Measurements from ENCODE around the gene SH2B3.

The SH2B3 gene

DNA sequence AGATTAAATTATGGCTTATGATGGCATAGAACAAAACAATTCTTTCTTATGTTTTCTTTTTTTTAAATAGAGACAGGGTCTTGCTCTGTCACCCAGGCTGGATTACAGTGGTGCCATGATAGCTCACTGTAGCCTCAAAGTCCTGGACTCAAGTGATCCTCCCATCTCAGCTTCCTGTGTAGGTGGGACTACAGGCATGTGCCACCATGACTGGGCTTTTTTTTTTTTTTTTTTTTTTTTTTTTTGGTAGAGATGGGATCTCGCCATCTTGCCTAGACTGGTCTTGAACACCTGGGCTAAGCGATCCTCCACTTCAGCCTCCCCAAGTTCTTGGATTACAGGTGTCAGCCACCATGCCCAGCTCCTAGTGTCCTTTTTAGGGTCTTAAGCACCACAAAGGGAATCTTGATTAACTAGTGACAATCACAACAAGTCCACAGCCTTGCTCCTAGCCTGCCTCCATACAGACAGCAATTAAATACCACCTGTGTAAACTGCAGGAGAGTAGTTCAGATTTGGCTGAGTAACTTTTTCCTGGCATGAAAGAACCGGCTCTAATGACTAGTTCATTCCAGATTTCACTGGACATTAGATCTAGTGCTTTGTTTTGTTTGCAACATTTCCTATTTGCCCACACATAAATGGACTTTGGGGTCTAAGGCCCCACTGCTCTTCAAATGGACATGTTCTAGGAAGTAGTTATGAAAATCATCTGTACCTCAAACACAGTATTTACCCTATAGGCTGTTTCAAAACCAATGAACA lies 61.6 kb downstream of the SH2B3 start:
- H2AFZ ChIP-seq (ENCODE audit: low read length), result no peak overlapping the region
- H3K36me3 ChIP-seq (replicated peaks; ENCODE audit: insufficient read depth, low read length), result no peaks in the 10 kb centered on the region
- H3K27ac ChIP-seq (ENCODE audit: low read length), result no peak overlapping the region
- H3K4me2 ChIP-seq (ENCODE audit: low read depth, low read length), result no peak overlapping the region
- H3K9ac ChIP-seq (ENCODE audit: low read length), result no peak overlapping the region
- no peaks in the 10 kb centered on the region for H3K27me3 ChIP-seq (replicated peaks; ENCODE audit: insufficient read depth, low read length)
- no peak overlapping the region for H3K4me3 ChIP-seq (ENCODE audit: low read length)
- H4K20me1 ChIP-seq (ENCODE audit: insufficient read depth, low read length), result no peaks in the 10 kb centered on the region
- H3K79me2 ChIP-seq (ENCODE audit: low read length), result no peaks in the 10 kb centered on the region
- no peaks in the 10 kb centered on the region for H3F3A ChIP-seq (ENCODE audit: insufficient read depth, low read length)
- TF ChIP-seq EZH2 (optimal IDR thresholded peaks at IDR 0.05; ENCODE audit: low read depth, low read length) (no peak), EZH2phosphoT487 (IDR thresholded peaks at IDR 0.05; ENCODE audit: low read length) (no peak)
- TF ChIP-seq, protein P1, sequence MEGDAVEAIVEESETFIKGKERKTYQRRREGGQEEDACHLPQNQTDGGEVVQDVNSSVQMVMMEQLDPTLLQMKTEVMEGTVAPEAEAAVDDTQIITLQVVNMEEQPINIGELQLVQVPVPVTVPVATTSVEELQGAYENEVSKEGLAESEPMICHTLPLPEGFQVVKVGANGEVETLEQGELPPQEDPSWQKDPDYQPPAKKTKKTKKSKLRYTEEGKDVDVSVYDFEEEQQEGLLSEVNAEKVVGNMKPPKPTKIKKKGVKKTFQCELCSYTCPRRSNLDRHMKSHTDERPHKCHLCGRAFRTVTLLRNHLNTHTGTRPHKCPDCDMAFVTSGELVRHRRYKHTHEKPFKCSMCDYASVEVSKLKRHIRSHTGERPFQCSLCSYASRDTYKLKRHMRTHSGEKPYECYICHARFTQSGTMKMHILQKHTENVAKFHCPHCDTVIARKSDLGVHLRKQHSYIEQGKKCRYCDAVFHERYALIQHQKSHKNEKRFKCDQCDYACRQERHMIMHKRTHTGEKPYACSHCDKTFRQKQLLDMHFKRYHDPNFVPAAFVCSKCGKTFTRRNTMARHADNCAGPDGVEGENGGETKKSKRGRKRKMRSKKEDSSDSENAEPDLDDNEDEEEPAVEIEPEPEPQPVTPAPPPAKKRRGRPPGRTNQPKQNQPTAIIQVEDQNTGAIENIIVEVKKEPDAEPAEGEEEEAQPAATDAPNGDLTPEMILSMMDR (IDR thresholded peaks at IDR 0.05; ENCODE audit: low read length), result no peak
- no peaks in the 10 kb centered on the region for H3K9me3 ChIP-seq (replicated peaks; ENCODE audit: insufficient read depth, low read length)
- DNase-seq, result no peak
- no peaks in the 10 kb centered on the region for H3K4me1 ChIP-seq (ENCODE audit: low read length)
- H3K9me2 ChIP-seq (replicated peaks; ENCODE audit: insufficient read depth, low read length), result no peaks in the 10 kb centered on the region

DNA sequence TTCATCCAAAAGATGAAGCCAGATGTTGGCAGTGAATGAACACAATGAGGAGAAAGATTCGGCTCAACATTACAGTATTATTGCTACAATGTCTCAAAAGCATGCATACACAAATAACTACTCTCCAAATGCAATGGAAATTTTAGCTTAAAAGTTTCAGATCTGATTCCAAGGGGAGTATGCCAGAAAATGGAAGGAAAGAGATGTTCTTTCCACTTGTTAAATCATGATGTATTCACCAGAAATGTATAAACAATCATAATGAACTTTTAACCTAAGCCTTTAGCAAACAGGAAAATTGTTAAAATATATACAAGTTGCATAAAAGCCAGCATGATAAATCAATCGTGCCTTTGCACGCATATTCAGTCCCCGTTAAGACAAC lies 62.1 kb downstream of the SH2B3 start:
- Histone ChIP-seq H3K9me2 (replicated peaks; ENCODE audit: insufficient read depth, low read length) (no peaks in the 10 kb centered on the region), H3K27me3 (replicated peaks; ENCODE audit: insufficient read depth, low read length) (no peaks in the 10 kb centered on the region), H3K27ac (ENCODE audit: low read length) (no peak overlapping the region), H3K79me2 (ENCODE audit: low read length) (no peaks in the 10 kb centered on the region), H3K4me3 (ENCODE audit: low read length) (no peak overlapping the region), H3K4me2 (ENCODE audit: low read depth, low read length) (no peak overlapping the region), H3F3A (ENCODE audit: insufficient read depth, low read length) (no peaks in the 10 kb centered on the region), H2AFZ (ENCODE audit: low read length) (no peak overlapping the region), H3K9ac (ENCODE audit: low read length) (no peak overlapping the region), H4K20me1 (ENCODE audit: insufficient read depth, low read length) (no peaks in the 10 kb centered on the region), H3K9me3 (replicated peaks; ENCODE audit: insufficient read depth, low read length) (no peaks in the 10 kb centered on the region), H3K36me3 (replicated peaks; ENCODE audit: insufficient read depth, low read length) (no peaks in the 10 kb centered on the region), H3K4me1 (ENCODE audit: low read length) (no peaks in the 10 kb centered on the region)
- no peak for TF ChIP-seq EZH2 (optimal IDR thresholded peaks at IDR 0.05; ENCODE audit: low read depth, low read length)
- TF ChIP-seq, protein P1 (IDR thresholded peaks at IDR 0.05; ENCODE audit: low read length), result no peak
- TF ChIP-seq EZH2phosphoT487 (IDR thresholded peaks at IDR 0.05; ENCODE audit: low read length), result no peak
- DNase-seq, result no peak

DNA sequence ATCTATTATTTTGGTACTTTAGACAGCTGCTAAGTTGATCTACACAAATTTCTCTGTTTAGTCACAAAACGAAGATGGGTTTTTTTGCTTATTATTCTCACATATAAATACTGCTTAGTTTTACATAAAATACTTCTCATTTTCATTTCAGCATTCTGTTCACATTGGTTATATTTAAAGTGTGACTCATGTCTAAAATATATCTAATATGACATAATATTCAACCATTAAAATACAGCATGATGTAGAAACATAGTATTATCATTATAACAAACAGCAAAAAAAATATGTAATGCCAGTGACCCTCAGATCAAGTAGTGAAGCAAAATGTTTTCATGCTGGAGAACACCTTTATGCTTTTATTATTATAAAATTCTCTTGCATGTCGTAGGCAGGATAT lies 63.7 kb downstream of the SH2B3 start:
- Histone ChIP-seq H3K9ac (ENCODE audit: low read length) (no peak overlapping the region), H4K20me1 (ENCODE audit: insufficient read depth, low read length) (no peaks in the 10 kb centered on the region), H3K4me3 (ENCODE audit: low read length) (no peak overlapping the region), H3K4me2 (ENCODE audit: low read depth, low read length) (no peak overlapping the region), H3F3A (ENCODE audit: insufficient read depth, low read length) (no peaks in the 10 kb centered on the region), H3K36me3 (replicated peaks; ENCODE audit: insufficient read depth, low read length) (no peaks in the 10 kb centered on the region), H2AFZ (ENCODE audit: low read length) (no peak overlapping the region), H3K4me1 (ENCODE audit: low read length) (no peaks in the 10 kb centered on the region), H3K9me3 (replicated peaks; ENCODE audit: insufficient read depth, low read length) (no peaks in the 10 kb centered on the region), H3K27me3 (replicated peaks; ENCODE audit: insufficient read depth, low read length) (no peaks in the 10 kb centered on the region), H3K79me2 (ENCODE audit: low read length) (no peaks in the 10 kb centered on the region), H3K27ac (ENCODE audit: low read length) (no peak overlapping the region), H3K9me2 (replicated peaks; ENCODE audit: insufficient read depth, low read length) (no peaks in the 10 kb centered on the region)
- TF ChIP-seq EZH2 (optimal IDR thresholded peaks at IDR 0.05; ENCODE audit: low read depth, low read length), result no peak
- TF ChIP-seq EZH2phosphoT487 (IDR thresholded peaks at IDR 0.05; ENCODE audit: low read length), result no peak
- TF ChIP-seq, protein P1 (IDR thresholded peaks at IDR 0.05; ENCODE audit: low read length), result no peak
- no peak for DNase-seq
